GM19455 (cell line): Measurements from ENCODE around the gene KRT13.

Experiments
- ATAC-seq: cut with Tn5 transposase; IDR thresholded peaks from one replicate; pipeline ENCODE4 v1.9.1; 2021; ENCODE audit not compliant: unreplicated experiment

KRT13 gene

GRCh38 chr17:41498276-41498675, 7.1 kb downstream of the KRT13 start:
- ATAC-seq, result no peak

DNA sequence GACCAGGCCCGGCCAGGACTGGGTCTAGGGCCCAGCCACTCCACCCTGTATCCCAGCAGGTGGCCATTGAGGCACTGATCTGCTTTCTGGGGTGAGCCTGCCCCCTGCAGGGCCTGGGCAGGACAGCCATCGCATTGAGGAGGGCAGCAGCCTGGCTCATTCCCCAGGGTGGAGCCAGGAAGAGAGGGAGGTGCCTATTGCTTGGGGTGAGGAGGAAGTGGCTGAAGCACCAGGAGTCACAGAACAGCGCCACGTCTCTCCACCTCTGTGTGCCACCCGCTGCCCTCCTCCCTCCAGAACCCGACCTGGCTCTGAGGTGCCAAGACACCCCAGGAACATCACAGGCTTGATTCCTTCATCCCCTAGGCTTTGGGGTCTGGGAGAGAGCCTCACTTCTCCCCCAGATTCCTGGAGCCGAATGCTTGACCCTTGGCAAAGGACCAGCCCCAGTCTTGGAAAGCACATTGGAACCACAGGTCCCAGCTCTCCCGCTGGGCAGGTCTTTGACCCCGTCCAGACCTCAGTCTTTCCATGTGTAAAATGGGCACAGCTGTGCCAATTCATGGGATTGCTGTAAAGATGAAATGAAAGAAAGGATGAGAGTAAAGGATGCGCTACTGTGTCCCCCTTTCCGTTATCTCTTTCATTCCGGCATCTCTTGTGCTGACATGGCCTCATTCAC, 8.5 kb downstream of the KRT13 start:
- no peak for ATAC-seq

DNA sequence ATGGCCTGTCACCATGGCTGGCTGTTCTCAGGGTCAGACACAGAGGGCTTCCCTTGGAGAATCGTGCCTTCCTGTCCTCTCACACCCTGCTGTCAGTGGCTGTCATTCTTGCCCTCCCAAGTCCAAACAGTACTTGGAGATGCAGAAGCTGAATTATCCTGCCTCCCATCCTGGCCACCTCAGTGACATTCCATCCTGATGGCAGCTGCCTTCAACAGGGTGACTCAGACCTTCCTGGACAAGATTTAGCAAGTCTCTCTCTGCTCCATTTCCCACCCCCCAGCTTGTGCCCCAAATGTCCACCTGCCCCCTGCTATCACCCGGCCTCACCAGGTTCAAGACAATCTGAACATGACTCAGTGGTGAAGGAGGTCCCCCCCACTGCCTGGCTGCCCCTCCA, 10.9 kb downstream of the KRT13 start:
- no peak for ATAC-seq

- no peak for ATAC-seq
These were observed 12.6 kb downstream of the KRT13 start for GRCh38 chr17:41492771-41493170.

DNA sequence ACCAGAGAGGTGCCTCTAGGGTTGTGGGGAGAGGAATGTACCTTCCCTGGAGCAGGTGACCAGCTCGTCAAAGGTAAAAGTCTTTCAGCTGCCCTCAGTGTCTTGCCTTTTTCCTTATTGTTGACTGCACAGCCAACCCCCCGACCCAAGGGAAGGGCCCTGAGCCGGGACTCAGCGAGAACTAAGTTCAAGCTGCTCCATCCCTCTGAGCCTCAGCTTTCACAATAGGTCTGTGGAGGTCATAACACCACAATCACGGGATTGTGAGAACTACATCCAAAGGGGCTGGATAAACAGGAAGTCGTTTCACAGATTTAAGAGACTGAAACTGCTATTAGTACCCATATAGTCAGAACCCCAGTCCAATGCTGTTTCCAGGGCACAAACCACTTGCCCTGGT, 13.1 kb downstream of the KRT13 start:
- ATAC-seq, result no peak

GRCh38 chr17:41491476-41491875, 13.9 kb downstream of the KRT13 start:
- no peak for ATAC-seq

GRCh38 chr17:41490000-41490990, 15.1 kb downstream of the KRT13 start:
- no peak for ATAC-seq

GRCh38 chr17:41489531-41489930, 15.9 kb downstream of the KRT13 start, which contains the start of gene KRT36:
KRT36 (minus strand) TSS chr17:41489910; CDS start chr17:41489864, 46 bp downstream.
- no peak for ATAC-seq

GRCh38 chr17:41486809-41487530, 18.4 kb downstream of the KRT13 start:
- no peak for ATAC-seq

GRCh38 chr17:41486316-41486715, 19.1 kb downstream of the KRT13 start:
- ATAC-seq, result no peak

DNA sequence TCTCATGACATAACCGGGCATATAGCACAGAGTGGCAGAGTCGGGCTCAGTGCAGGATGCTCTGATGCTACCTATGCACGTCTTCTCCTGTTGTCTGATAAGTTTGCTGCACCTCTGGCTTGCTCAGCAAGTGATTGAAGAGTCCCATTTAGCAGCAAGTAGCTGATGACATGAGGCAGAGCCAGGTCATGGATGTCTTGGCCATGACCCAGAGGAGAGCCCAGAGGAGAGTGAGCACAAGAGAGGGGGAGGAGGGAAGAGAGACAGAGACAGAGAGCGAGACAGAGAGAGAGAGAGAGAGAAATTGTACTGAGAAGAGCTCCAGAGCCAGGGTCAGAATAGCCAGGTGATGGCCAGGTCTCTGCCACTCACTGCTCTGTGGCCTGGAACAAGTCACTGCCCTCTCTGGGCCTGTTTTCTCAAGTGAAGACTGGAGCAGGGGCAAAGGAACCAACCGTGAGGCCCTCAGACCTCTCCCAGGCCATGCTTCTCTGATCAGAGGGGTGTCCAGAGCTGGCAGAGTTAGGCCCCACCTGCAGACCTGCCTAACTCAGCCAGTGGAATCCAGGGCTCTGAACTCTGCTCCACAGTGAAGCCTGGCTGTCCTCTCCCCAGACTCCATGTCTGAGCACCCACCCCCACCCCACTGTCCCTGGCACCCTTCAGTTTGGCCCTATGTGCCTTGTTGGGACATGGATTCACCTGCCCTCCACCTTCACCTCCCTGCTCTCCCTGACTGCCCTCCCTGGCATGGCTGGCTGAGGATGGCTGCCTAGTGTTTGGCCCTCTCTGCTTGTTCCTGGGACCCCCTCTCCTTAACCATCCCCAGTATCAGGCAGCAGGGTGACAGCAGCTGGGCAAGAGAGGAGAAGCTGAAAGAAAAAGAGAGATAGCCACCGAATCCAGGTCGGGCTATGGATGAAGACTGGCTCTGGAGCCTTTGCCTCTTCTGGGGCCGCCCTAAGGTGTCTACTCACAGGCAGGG, 20.2 kb downstream of the KRT13 start:
- no peak for ATAC-seq

- ATAC-seq, result no peak
These were observed 21.2 kb downstream of the KRT13 start for GRCh38 chr17:41483991-41484826.

DNA sequence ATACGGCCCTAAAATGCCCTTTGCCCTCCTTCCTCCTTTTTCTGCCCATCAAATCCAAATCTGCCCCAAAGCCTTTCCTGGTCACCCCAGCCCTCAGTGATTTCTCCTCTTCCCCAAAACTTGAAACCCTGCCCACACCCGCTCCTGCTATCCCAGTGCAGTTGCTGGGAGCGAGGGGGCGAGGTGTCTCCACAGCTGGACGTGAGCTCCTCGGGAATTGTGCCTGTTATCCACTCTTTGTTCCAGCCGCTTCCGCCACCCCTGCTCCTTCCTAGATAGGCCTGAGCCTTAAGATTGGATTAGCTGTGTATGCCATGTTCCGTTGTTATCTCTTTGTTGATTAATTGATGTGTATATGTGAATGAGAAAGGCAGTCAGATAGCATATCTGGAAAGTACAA, 21.9 kb downstream of the KRT13 start:
- ATAC-seq, result no peak

DNA sequence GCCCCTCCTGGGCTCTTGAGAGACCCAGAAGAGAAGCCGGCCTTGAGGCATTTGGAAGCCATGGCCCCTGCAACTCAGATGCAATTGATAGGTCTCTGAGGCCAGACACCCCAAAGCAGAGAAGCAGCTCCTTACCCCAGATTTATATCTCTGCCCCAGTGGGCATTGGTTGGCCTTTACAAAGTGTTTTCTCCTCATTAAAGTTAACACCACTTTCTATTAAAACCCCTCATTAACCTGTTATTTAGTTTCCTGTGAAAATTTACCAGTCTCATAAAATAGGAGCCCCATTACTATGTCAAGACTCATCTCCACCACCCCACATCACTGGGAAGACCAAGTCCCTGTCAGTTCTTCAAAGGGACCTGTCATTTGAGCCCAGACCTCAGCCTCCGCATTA, 24.4 kb downstream of the KRT13 start, which contains the start of gene KRT35:
Gene KRT35, minus strand, starts transcription at position 116 of the 400 bp plus-strand sequence. Its CDS starts 54 bp downstream, at position 62.
- no peak for ATAC-seq

DNA sequence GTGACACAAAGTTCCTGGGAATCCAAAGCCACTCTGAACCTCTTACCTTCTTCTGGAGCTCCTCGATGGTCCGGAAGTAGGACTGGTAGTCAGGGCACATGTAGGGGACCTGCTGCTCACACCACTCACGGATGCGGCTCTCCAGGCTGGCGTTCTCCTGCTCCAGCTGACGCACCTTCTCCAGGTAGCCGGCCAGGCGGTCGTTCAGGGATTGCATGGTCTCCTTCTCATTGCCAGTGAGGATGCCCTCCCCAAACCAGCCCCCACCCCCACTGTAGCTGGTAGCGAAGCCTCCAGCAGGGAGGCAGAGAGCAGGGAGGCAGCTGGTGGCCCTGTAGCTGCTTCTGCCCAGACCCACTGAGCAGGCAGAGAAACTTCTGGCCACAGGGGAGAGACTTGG, 24.8 kb downstream of the KRT13 start:
- no peak for ATAC-seq

GRCh38 chr17:41480136-41480535, 25.3 kb downstream of the KRT13 start:
- ATAC-seq, result no peak

DNA sequence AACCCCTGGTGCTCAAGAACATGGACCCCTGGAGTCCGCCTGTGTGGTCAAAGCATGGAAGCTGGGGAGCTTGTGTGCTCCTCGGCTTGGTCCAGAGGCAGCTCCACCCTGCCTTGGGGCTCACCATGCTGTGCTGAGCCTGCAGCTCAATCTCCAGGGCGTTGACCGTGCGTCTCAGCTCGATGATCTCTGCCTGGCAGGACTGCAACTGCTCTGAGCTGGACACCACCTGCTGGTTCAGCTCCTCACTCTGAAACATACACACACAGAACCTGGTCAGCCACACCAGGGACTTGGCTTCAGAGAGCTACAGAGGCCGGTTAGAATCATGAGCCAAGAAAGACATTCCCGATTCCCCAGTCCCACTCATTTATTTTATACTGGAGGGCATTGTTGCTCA, 27.2 kb downstream of the KRT13 start:
- ATAC-seq, result no peak

- ATAC-seq, result no peak
These were observed 28.3 kb downstream of the KRT13 start for GRCh38 chr17:41476866-41477815.
